ENCODE data around the gene TMEM52. TPM values are rescaled to one million over a fixed set of nuclear protein-coding genes. Genes with fewer than 3 reads are reported as not detected.
"Not testable (repeated sequence)": the region's sequence is repeated elsewhere in the genome, so short reads cannot be mapped to it uniquely, and the experiment has no call there.

Gene TMEM52
- total RNA-seq, 1 experiment from 2014 or later, result 1.2 TPM

- BruUV-seq (replicated peaks), result no TSS peak
- POLR2A ChIA-PET, result no interaction called here
- no peaks in the 10 kb centered on the region for H3K4me1 Mint-ChIP-seq (ENCODE audit: insufficient read depth, unreplicated experiment)
- no peak for DNase-seq (ENCODE audit: unreplicated experiment)
- no peaks in the 10 kb centered on the region for H3K36me3 Mint-ChIP-seq (ENCODE audit: insufficient read depth, unreplicated experiment)
- TF ChIP-seq, protein P1, sequence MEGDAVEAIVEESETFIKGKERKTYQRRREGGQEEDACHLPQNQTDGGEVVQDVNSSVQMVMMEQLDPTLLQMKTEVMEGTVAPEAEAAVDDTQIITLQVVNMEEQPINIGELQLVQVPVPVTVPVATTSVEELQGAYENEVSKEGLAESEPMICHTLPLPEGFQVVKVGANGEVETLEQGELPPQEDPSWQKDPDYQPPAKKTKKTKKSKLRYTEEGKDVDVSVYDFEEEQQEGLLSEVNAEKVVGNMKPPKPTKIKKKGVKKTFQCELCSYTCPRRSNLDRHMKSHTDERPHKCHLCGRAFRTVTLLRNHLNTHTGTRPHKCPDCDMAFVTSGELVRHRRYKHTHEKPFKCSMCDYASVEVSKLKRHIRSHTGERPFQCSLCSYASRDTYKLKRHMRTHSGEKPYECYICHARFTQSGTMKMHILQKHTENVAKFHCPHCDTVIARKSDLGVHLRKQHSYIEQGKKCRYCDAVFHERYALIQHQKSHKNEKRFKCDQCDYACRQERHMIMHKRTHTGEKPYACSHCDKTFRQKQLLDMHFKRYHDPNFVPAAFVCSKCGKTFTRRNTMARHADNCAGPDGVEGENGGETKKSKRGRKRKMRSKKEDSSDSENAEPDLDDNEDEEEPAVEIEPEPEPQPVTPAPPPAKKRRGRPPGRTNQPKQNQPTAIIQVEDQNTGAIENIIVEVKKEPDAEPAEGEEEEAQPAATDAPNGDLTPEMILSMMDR (IDR thresholded peaks at IDR 0.05; ENCODE audit: unreplicated experiment), result no peak
- H3K27me3 Mint-ChIP-seq (ENCODE audit: insufficient read depth, unreplicated experiment), result peaks cover 17% of the 10 kb centered on the region
- intact Hi-C loops (cut with micrococcal nuclease), result no loop called here
- no peak overlapping the region for H3K4me3 Mint-ChIP-seq (ENCODE audit: unreplicated experiment)
- H3K27ac Mint-ChIP-seq (ENCODE audit: low read depth, unreplicated experiment), result no peak overlapping the region
- H3K9me3 Mint-ChIP-seq (ENCODE audit: unreplicated experiment), result peaks cover 19% of the 10 kb centered on the region
- CTCF ChIA-PET, result no interaction called here
Measured at GRCh38 chr1:1937061-1937460, 18.0 kb upstream of the TMEM52 start.

- H3K27me3 Mint-ChIP-seq (ENCODE audit: insufficient read depth, unreplicated experiment); DNase-seq (ENCODE audit: unreplicated experiment); POLR2A ChIA-PET; H3K4me1 Mint-ChIP-seq (ENCODE audit: insufficient read depth, unreplicated experiment); intact Hi-C loops (cut with micrococcal nuclease); H3K4me3 Mint-ChIP-seq (ENCODE audit: unreplicated experiment); H3K36me3 Mint-ChIP-seq (ENCODE audit: insufficient read depth, unreplicated experiment); BruUV-seq (replicated peaks); H3K27ac Mint-ChIP-seq (ENCODE audit: low read depth, unreplicated experiment): not testable (repeated sequence)
- H3K9me3 Mint-ChIP-seq (ENCODE audit: unreplicated experiment), result peaks cover 19% of the 10 kb centered on the region
- CTCF ChIA-PET, result interaction anchor here (0.7 kb wide), 1 partner anchor 20 kb away, joined by 3 read pairs; the partner anchor contains the start of gene CALML6
Measured at GRCh38 chr1:1934848-1935247, 15.8 kb upstream of the TMEM52 start.

GRCh38 chr1:1929639-1930545, 10.8 kb upstream of the TMEM52 start:
- Mint-ChIP-seq H3K36me3 (ENCODE audit: insufficient read depth, unreplicated experiment) (no peaks in the 10 kb centered on the region), H3K4me3 (ENCODE audit: unreplicated experiment) (no peak overlapping the region), H3K27me3 (ENCODE audit: insufficient read depth, unreplicated experiment) (no peaks in the 10 kb centered on the region), H3K4me1 (ENCODE audit: insufficient read depth, unreplicated experiment) (no peaks in the 10 kb centered on the region), H3K9me3 (ENCODE audit: unreplicated experiment) (peaks cover 12% of the 10 kb centered on the region), H3K27ac (ENCODE audit: low read depth, unreplicated experiment) (no peak overlapping the region)
- CTCF ChIA-PET, result interaction anchor here (0.7 to 1.3 kb wide), 3 partner anchors 17 to 31 kb away, joined by 3 to 4 read pairs (median 4); no protein-coding TSS in a partner anchor
- POLR2A ChIA-PET, result interaction anchor here (0.6 kb wide), 1 partner anchor 12 kb away, joined by 4 read pairs; no protein-coding TSS in a partner anchor
- no peak for DNase-seq (ENCODE audit: unreplicated experiment)
- TF ChIP-seq, protein P1 (IDR thresholded peaks at IDR 0.05; ENCODE audit: unreplicated experiment), result no peak
- no TSS peak for BruUV-seq (replicated peaks)
- intact Hi-C loops (cut with micrococcal nuclease), result no loop called here

- TF ChIP-seq, protein P1 (IDR thresholded peaks at IDR 0.05; ENCODE audit: unreplicated experiment), result no peak
- Mint-ChIP-seq H3K27ac (ENCODE audit: low read depth, unreplicated experiment) (no peak overlapping the region), H3K27me3 (ENCODE audit: insufficient read depth, unreplicated experiment) (no peaks in the 10 kb centered on the region), H3K4me1 (ENCODE audit: insufficient read depth, unreplicated experiment) (no peaks in the 10 kb centered on the region), H3K36me3 (ENCODE audit: insufficient read depth, unreplicated experiment) (no peaks in the 10 kb centered on the region), H3K4me3 (ENCODE audit: unreplicated experiment) (no peak overlapping the region), H3K9me3 (ENCODE audit: unreplicated experiment) (peaks cover 5% of the 10 kb centered on the region)
- ChIA-PET POLR2A (no interaction called here), CTCF (interaction anchor here (0.7 to 1.3 kb wide), 2 partner anchors 17 to 22 kb away, joined by 3 to 4 read pairs; no protein-coding TSS in a partner anchor)
- no TSS peak for BruUV-seq (replicated peaks)
- DNase-seq (ENCODE audit: unreplicated experiment), result no peak
- intact Hi-C loops (cut with micrococcal nuclease), result no loop called here
Measured at GRCh38 chr1:1929102-1929638, 10.1 kb upstream of the TMEM52 start.

Measured in MCF 10A (cell line).